Measurements from ENCODE around the gene PLXNA4. TPM values are rescaled to one million over a fixed set of nuclear protein-coding genes. Genes with fewer than 3 reads are reported as not detected.

The PLXNA4 gene
- total and polyA plus RNA-seq, 8 donors = 0.15 to 12.8 (median 1.6) TPM

DNA sequence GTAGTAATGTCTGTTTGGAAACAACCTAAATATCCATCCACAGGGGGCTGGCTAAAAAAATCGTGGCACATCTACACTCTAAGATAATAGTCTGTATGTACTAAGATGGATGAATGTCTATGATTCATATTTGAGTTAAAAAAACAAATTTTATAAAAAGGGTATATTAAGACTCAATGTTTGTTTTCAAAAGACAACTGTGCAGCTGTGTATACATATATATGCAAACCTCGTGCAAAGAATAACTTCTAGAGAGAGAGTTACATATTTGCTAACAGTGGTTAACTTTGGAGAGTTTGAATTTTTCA lies 323.5 kb downstream of the PLXNA4 start:
- Histone ChIP-seq H3K27me3 (no peaks in the 10 kb centered on the region), H3K4me1 (peaks cover 33 to 77% (median 50%) of the 10 kb centered on the region in 4 donors), H3K27ac (no peak overlapping the region), H3K36me3 (no peaks in the 10 kb centered on the region), H3K9me3 (no peaks in the 10 kb centered on the region), H3K4me3 (no peak overlapping the region)
- no peak for DNase-seq
- intact Hi-C loops (cut with DNase I; ENCODE audit: low total_unique reads) = no loop called here
- TF ChIP-seq EP300 (IDR thresholded peaks at IDR 0.05) (no peak), POLR2A (IDR thresholded peaks at IDR 0.05) (no peak), POLR2AphosphoS5 (IDR thresholded peaks at IDR 0.05) (no peak)
- TF ChIP-seq, protein P1, sequence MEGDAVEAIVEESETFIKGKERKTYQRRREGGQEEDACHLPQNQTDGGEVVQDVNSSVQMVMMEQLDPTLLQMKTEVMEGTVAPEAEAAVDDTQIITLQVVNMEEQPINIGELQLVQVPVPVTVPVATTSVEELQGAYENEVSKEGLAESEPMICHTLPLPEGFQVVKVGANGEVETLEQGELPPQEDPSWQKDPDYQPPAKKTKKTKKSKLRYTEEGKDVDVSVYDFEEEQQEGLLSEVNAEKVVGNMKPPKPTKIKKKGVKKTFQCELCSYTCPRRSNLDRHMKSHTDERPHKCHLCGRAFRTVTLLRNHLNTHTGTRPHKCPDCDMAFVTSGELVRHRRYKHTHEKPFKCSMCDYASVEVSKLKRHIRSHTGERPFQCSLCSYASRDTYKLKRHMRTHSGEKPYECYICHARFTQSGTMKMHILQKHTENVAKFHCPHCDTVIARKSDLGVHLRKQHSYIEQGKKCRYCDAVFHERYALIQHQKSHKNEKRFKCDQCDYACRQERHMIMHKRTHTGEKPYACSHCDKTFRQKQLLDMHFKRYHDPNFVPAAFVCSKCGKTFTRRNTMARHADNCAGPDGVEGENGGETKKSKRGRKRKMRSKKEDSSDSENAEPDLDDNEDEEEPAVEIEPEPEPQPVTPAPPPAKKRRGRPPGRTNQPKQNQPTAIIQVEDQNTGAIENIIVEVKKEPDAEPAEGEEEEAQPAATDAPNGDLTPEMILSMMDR (IDR thresholded peaks at IDR 0.05) = no peak
- WGBS, 5 donors = 16 to 33% (median 18%) methylated on average over 2 of the region's 2 CpGs

DNA sequence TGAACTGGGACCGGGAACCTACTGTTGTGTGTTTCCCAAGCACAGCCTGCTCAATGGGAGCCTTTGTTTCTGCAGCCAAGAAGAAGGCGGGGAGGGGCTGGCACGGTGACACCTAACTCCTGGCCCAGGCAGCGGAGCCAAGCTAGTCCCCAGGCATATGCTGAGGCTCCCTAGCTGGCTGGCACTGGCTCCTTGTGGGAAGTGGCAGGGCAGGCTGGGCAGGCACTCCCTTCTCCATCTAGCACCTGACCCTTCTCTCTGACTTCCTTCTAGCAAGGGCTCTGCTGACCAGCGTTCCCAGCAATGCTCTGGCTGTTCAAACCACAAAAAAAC lies 325.0 kb downstream of the PLXNA4 start:
- no peaks in the 10 kb centered on the region for H3K9me3 ChIP-seq
- H3K36me3 ChIP-seq = no peaks in the 10 kb centered on the region
- no peaks in the 10 kb centered on the region for H3K27me3 ChIP-seq
- WGBS, 5 donors = 18 to 25% (median 19%) methylated on average over 5 of the region's 5 CpGs
- peaks cover 29 to 65% (median 48%) of the 10 kb centered on the region in 4 donors for H3K4me1 ChIP-seq
- intact Hi-C loops (cut with DNase I; ENCODE audit: low total_unique reads) = no loop called here
- H3K27ac ChIP-seq = peak overlapping the region; percentile 50 to 77 (median 64)
- peak; percentile 88 to 96 for DNase-seq
- no peak overlapping the region for H3K4me3 ChIP-seq
- TF ChIP-seq POLR2AphosphoS5 (IDR thresholded peaks at IDR 0.05) (peak in 2 of 3 donors; percentile 58 to 76), EP300 (IDR thresholded peaks at IDR 0.05) (no peak)

DNA sequence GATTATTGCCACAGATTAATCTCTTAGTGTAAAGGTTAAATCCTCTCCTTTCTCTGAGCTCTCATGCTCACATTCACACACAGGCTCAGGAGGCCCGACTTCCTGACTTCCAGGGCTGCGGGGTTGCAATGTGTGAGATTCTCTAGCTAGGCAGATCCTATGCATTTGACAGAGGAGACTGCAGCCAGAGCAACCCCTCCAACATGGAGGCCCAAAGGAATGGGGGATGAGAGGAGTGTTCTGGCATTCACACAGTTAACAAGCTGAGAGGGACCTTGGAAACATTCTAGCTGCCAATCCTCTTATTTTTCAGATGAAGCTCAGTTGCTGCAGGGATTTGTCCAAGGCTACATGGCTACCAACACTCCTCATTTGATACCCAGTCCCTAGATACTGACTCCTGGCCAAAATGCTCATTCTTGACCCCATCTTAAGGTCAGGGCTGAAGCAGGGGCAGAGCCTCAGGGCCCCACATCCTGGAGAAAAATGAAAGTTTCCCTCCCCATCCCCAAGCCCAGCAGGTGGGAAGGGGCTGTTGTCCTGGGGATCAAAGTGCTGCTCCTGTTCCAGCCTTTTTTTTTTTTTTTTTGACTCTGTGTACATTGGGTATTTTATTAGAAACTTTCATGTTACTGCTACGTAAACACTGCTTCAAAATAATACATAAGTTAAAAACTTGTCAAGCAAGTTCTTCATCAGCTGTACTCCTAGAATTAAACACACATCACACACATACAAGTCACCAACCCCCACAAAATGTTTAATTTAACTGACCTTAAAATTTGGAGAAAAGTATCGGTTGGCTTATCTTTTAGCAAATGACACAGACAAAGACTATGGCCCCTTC lies 325.6 kb downstream of the PLXNA4 start:
- peaks cover 26 to 59% (median 42%) of the 10 kb centered on the region in 4 donors for H3K4me1 ChIP-seq
- 17 to 39% (median 31%) methylated on average over 4 of the region's 4 CpGs for WGBS, 5 donors
- peak in 1 of 2 donors; percentile 21 for DNase-seq
- no peaks in the 10 kb centered on the region for H3K9me3 ChIP-seq
- peak overlapping the region; percentile 63 to 77 (median 66) for H3K27ac ChIP-seq
- intact Hi-C loops (cut with DNase I; ENCODE audit: low total_unique reads) = no loop called here
- no peaks in the 10 kb centered on the region for H3K36me3 ChIP-seq
- no peaks in the 10 kb centered on the region for H3K27me3 ChIP-seq
- TF ChIP-seq, protein P1 (IDR thresholded peaks at IDR 0.05) = no peak
- no peak for TF ChIP-seq POLR2A (IDR thresholded peaks at IDR 0.05)
- no peak for TF ChIP-seq EP300 (IDR thresholded peaks at IDR 0.05)
- no peak for TF ChIP-seq POLR2AphosphoS5 (IDR thresholded peaks at IDR 0.05)
- no peak overlapping the region for H3K4me3 ChIP-seq

DNA sequence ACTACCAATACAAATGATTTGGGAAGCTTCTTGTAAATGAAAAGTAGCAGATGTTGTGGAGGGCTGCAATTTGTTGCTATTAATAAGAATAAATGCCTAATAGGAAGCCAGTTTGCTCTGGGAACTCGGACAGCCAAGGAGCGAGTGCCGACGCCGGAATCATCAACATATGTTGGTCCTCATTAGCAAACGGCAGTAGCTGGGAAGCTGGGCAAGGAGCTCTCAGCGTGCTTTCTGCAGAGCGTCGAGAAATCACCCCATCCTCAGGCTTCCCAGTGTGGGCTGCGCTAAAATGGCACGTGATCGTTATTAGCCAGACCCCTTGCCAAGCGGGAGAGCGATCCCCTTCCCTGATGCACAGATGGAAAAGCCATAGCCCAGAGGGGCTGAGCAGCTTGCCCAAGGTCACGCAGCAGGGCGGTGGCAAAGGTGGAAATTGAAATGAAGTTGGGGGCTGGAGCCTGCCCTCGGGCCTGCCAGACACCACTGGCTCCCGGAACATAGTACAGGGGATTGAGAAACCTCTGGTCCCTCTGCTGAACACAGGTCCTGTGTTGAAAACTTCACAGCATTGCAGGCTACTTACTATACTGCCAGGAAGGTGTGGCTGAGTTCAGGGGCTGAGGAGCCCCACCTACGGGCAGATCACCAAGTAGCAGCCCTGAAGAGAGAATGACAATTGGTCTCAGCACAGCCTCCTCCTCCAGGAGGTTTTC lies 326.9 kb downstream of the PLXNA4 start:
- H3K36me3 ChIP-seq = no peaks in the 10 kb centered on the region
- peak; percentile 45 to 49 for DNase-seq
- TF ChIP-seq EP300 (IDR thresholded peaks at IDR 0.05) (no peak), POLR2AphosphoS5 (IDR thresholded peaks at IDR 0.05) (no peak), POLR2A (IDR thresholded peaks at IDR 0.05) (no peak)
- TF ChIP-seq, protein P1 (IDR thresholded peaks at IDR 0.05) = peak in 1 of 7 experiments; percentile 25
- 59 to 68% (median 63%) methylated on average over 18 to 19 of the region's 19 CpGs for WGBS, 5 donors
- H3K4me3 ChIP-seq = no peak overlapping the region
- intact Hi-C loops (cut with DNase I; ENCODE audit: low total_unique reads) = no loop called here
- peaks cover 0 to 3% (median 0%) of the 10 kb centered on the region in 4 donors for H3K9me3 ChIP-seq
- H3K27me3 ChIP-seq = no peaks in the 10 kb centered on the region
- peaks cover 22 to 49% (median 33%) of the 10 kb centered on the region in 4 donors for H3K4me1 ChIP-seq
- peak overlapping the region in 4 of 5 donors; percentile 30 to 77 (median 65) for H3K27ac ChIP-seq

Data from stomach (tissue), 9 donors.